HUDEP-2 (cell line): ENCODE measurements around the gene HOMEZ.
"Not testable (repeated sequence)": the region's sequence is repeated elsewhere in the genome, so short reads cannot be mapped to it uniquely, and the experiment has no call there.

Experiments
- DNase-seq, 76 experiments: peaks; one replicate each; lab custom pipeline; 2025; ENCODE audit not compliant: unreplicated experiment in 76 of 76; lab: John Stamatoyannopoulos, UW

The HOMEZ gene

GRCh38 chr14:23232241-23232808 is 53.6 kb downstream of the HOMEZ start:
- DNase-seq = not testable (repeated sequence)

- no peak for DNase-seq
Measured at GRCh38 chr14:23228812-23229211, 57.1 kb downstream of the HOMEZ start.

GRCh38 chr14:23227566-23227965 is 58.4 kb downstream of the HOMEZ start:
- DNase-seq = no peak

DNA sequence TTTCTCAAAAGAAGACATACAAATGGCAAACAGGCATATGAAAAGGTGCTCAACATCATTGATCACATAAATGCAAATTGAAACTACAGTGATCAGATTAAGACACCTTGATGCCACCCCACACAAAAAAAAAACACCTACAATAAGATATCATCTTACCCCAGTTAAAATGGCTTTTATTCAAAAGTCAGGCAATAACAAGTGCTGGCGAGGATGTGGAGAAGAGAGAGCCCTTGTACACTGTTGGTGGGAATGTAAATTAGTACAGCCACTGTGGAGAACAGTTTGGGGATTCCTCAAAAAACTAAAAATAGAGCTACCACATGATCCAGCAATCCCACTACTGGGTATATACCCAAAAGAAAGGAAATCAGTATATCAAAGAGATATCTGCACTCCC is 61.0 kb downstream of the HOMEZ start:
- not testable (repeated sequence) for DNase-seq
